SK-N-SH treated with all-trans-retinoic acid at 6 μM for 48 hours (cell line): Measurements from ENCODE around the gene HSD17B1.

Source experiments
- ATAC-seq: fragments of 200-7000 bp; cut with Tn5 transposase; 3 replicates; pipeline ENCODE4 v1.9.1; 2020; ENCODE audit warnings: mild to moderate bottlenecking, moderate library complexity
- ARNTL ChIP-seq: fragments of 450-650 bp; formaldehyde crosslinking; IDR thresholded peaks from 2 replicates; pipeline ENCODE4 v1.5.0; 2020; ENCODE audit warnings: low read depth, mild to moderate bottlenecking, moderate library complexity, borderline replicate concordance
- BACH2 ChIP-seq: fragments of 250-450 bp; sonication (Bioruptor Pico); IDR thresholded peaks from 2 replicates; pipeline ENCODE4 v1.9.0; 2021; ENCODE audit warnings: mild to moderate bottlenecking, borderline replicate concordance
- ESRRG ChIP-seq: fragments of 250-450 bp; sonication (Bioruptor Pico); IDR thresholded peaks from 2 replicates; pipeline ENCODE4 v1.6.1; 2021; ENCODE audit warnings: mild to moderate bottlenecking
- GLIS3 ChIP-seq: fragments of 250-450 bp; sonication (Bioruptor Pico); IDR thresholded peaks from 2 replicates; pipeline ENCODE4 v1.5.0; 2020; ENCODE audit warnings: mild to moderate bottlenecking, moderate library complexity
- ISL1 ChIP-seq: fragments of 250-450 bp; sonication (Bioruptor Pico); IDR thresholded peaks from 2 replicates; pipeline ENCODE4 v2.1.2; 2022; ENCODE audit warnings: mild to moderate bottlenecking, moderate library complexity
- OSR1 ChIP-seq: fragments of 250-450 bp; sonication (Bioruptor Pico); IDR thresholded peaks from 2 replicates; pipeline ENCODE4 v1.8.0; 2022; ENCODE audit warnings: moderate library complexity, mild to moderate bottlenecking, inconsistent platforms
- PPARA ChIP-seq: fragments of 250-450 bp; sonication (Bioruptor Pico); IDR thresholded peaks from 2 replicates; pipeline ENCODE4 v1.5.0; 2020; ENCODE audit warnings: mild to moderate bottlenecking, borderline replicate concordance
- RARB ChIP-seq: fragments of 250-450 bp; sonication (Bioruptor Pico); IDR thresholded peaks from 2 replicates; pipeline ENCODE4 v1.8.0; 2021; ENCODE audit warnings: mild to moderate bottlenecking, moderate library complexity
- TCF4 ChIP-seq: fragments of 250-450 bp; sonication (Bioruptor Pico); IDR thresholded peaks from 2 replicates; pipeline ENCODE4 v1.8.0; 2021; ENCODE audit warnings: mild to moderate bottlenecking, moderate library complexity, borderline replicate concordance
- TOX ChIP-seq: fragments of 250-450 bp; sonication (Bioruptor Pico); IDR thresholded peaks from 2 replicates; pipeline ENCODE4 v1.8.0; 2021; ENCODE audit warnings: mild to moderate bottlenecking, moderate library complexity, borderline replicate concordance
- ZC3H10 ChIP-seq: fragments of 250-450 bp; sonication (Bioruptor Pico); IDR thresholded peaks from 2 replicates; pipeline ENCODE4 v1.5.1; 2021; ENCODE audit warnings: mild to moderate bottlenecking, moderate library complexity
- ZFP3 ChIP-seq: fragments of 250-450 bp; sonication (Bioruptor Pico); IDR thresholded peaks from 2 replicates; pipeline ENCODE4 v1.5.0; 2020; ENCODE audit warnings: mild to moderate bottlenecking, moderate library complexity
- ZFP30 ChIP-seq: fragments of 450-650 bp; formaldehyde crosslinking; IDR thresholded peaks from 2 replicates; pipeline ENCODE4 v1.5.0; 2022; ENCODE audit warnings: mild to moderate bottlenecking, moderate library complexity
- ZNF70 ChIP-seq: fragments of 450-650 bp; formaldehyde crosslinking; IDR thresholded peaks from 2 replicates; pipeline ENCODE4 v1.5.0; 2020; ENCODE audit warnings: mild to moderate bottlenecking, moderate library complexity
- ZNF8 ChIP-seq: fragments of 450-650 bp; formaldehyde crosslinking; IDR thresholded peaks from 2 replicates; pipeline ENCODE4 v1.5.0; 2020; ENCODE audit warnings: mild to moderate bottlenecking, moderate library complexity
- TF ChIP-seq, protein P1 (sequence below): fragments of 250-450 bp; sonication (Bioruptor Pico); IDR thresholded peaks from 2 replicates; pipeline ENCODE4 v1.5.0; 2020; ENCODE audit warnings: mild to moderate bottlenecking, moderate library complexity
- TF ChIP-seq, protein P2 (sequence below): fragments of 250-450 bp; sonication (Bioruptor Pico); IDR thresholded peaks from 2 replicates; pipeline ENCODE4 v1.5.1; 2021; ENCODE audit warnings: mild to moderate bottlenecking, moderate library complexity
- TF ChIP-seq, protein P3 (sequence below): fragments of 250-450 bp; sonication (Bioruptor Pico); IDR thresholded peaks from 2 replicates; pipeline ENCODE4 v1.8.0; 2021; ENCODE audit warnings: low read depth, mild to moderate bottlenecking, moderate library complexity, borderline replicate concordance
- TF ChIP-seq, protein P4 (sequence below): fragments of 250-450 bp; sonication (Bioruptor Pico); IDR thresholded peaks from 2 replicates; pipeline ENCODE4 v1.5.1; 2020; ENCODE audit warnings: low read depth, mild to moderate bottlenecking, moderate library complexity
- TF ChIP-seq, protein P5 (sequence below): fragments of 250-450 bp; sonication (Bioruptor Pico); IDR thresholded peaks from 2 replicates; pipeline ENCODE4 v1.8.0; 2020; ENCODE audit warnings: mild to moderate bottlenecking, moderate library complexity, borderline replicate concordance

HSD17B1 gene

DNA sequence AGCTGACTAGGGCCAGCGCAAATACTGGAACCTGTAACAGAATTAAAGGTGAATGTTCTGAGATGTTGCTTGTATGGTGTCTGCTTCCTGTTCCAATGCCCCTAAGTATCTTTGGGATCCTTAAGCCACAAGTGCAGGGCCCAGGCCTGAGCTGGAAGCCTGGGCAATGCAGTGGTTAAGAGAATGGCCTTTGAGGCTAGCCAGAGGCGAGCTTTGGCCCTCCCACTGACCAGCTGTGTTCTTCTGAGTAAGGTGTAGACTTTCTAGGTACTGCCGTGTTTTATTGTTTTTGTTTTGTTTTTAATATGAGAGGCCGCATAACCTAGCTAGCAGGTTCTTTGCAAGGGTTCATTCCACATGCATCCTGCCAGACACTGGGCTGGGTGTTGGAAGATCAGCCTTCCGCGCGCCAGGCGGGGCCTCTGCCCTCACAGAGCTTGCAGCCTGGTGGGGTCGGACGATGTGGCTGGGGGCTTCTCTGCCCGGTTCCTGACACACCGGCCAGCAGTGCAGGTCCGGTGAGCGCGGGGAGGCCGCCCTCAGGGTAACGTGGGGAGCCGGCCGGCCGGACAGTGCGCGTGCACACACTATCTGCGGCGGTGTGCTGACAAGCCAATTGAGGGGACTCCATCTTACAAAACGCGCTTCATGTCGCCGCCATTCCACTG, 13.6 kb downstream of the HSD17B1 start (continued):
- TF ChIP-seq, protein P1, sequence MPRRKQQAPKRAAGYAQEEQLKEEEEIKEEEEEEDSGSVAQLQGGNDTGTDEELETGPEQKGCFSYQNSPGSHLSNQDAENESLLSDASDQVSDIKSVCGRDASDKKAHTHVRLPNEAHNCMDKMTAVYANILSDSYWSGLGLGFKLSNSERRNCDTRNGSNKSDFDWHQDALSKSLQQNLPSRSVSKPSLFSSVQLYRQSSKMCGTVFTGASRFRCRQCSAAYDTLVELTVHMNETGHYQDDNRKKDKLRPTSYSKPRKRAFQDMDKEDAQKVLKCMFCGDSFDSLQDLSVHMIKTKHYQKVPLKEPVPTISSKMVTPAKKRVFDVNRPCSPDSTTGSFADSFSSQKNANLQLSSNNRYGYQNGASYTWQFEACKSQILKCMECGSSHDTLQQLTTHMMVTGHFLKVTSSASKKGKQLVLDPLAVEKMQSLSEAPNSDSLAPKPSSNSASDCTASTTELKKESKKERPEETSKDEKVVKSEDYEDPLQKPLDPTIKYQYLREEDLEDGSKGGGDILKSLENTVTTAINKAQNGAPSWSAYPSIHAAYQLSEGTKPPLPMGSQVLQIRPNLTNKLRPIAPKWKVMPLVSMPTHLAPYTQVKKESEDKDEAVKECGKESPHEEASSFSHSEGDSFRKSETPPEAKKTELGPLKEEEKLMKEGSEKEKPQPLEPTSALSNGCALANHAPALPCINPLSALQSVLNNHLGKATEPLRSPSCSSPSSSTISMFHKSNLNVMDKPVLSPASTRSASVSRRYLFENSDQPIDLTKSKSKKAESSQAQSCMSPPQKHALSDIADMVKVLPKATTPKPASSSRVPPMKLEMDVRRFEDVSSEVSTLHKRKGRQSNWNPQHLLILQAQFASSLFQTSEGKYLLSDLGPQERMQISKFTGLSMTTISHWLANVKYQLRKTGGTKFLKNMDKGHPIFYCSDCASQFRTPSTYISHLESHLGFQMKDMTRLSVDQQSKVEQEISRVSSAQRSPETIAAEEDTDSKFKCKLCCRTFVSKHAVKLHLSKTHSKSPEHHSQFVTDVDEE (CRISPR knock-in tag): no peak

DNA sequence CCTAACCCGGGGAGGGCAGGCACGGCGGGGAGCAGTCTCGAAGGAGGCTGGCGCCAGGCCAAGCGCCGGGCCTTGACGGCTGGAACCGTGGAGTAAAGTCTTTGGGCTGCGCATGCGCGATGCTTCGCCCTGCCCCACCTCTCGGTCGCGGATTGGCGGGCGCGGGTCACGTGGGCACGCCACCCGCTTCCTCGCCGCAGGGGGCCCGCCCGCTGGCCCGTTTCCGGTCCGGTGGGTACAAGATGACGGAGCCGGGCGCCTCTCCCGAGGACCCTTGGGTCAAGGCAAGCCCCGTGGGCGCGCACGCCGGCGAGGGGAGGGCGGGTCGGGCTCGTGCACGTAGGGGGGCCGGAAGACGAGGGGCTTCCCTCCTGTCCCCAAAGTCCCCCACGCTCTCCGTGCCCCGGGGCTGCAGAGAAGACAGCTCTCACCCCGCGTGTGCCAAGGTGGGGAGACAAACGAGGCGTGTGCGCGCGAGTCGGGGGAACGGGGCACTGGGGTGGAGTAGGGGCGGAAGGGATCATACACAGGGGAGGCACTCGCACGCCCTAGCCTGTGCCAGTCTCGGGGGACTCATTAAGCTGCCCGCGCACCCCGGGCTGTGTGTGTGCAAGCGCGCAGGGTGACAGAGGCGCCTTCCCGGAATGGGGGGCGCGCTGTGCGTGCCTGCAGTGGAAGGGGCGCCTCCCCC, 14.3 kb downstream of the HSD17B1 start, which contains the start of gene MLX:
TSS of gene MLX (plus strand) at position 218 of the 691 bp plus-strand sequence. CDS start at position 243, 25 bp downstream.
- ATAC-seq: peak; percentile 78
- no peak for TF ChIP-seq ZNF8 (CRISPR knock-in tag)
- TF ChIP-seq OSR1 (CRISPR knock-in tag): no peak
- TF ChIP-seq, protein P2, sequence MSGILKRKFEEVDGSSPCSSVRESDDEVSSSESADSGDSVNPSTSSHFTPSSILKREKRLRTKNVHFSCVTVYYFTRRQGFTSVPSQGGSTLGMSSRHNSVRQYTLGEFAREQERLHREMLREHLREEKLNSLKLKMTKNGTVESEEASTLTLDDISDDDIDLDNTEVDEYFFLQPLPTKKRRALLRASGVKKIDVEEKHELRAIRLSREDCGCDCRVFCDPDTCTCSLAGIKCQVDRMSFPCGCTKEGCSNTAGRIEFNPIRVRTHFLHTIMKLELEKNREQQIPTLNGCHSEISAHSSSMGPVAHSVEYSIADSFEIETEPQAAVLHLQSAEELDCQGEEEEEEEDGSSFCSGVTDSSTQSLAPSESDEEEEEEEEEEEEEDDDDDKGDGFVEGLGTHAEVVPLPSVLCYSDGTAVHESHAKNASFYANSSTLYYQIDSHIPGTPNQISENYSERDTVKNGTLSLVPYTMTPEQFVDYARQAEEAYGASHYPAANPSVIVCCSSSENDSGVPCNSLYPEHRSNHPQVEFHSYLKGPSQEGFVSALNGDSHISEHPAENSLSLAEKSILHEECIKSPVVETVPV: no peak
- no peak for TF ChIP-seq ZC3H10
- no peak for TF ChIP-seq ZFP30
- no peak for TF ChIP-seq RARB (CRISPR knock-in tag)
- TF ChIP-seq, protein P3, sequence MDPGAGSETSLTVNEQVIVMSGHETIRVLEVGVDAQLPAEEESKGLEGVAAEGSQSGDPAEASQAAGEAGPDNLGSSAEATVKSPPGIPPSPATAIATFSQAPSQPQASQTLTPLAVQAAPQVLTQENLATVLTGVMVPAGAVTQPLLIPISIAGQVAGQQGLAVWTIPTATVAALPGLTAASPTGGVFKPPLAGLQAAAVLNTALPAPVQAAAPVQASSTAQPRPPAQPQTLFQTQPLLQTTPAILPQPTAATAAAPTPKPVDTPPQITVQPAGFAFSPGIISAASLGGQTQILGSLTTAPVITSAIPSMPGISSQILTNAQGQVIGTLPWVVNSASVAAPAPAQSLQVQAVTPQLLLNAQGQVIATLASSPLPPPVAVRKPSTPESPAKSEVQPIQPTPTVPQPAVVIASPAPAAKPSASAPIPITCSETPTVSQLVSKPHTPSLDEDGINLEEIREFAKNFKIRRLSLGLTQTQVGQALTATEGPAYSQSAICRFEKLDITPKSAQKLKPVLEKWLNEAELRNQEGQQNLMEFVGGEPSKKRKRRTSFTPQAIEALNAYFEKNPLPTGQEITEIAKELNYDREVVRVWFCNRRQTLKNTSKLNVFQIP (CRISPR knock-in tag): no peak
- TF ChIP-seq GLIS3 (CRISPR knock-in tag): no peak
- TF ChIP-seq, protein P1 (CRISPR knock-in tag): no peak
- TF ChIP-seq, protein P4, sequence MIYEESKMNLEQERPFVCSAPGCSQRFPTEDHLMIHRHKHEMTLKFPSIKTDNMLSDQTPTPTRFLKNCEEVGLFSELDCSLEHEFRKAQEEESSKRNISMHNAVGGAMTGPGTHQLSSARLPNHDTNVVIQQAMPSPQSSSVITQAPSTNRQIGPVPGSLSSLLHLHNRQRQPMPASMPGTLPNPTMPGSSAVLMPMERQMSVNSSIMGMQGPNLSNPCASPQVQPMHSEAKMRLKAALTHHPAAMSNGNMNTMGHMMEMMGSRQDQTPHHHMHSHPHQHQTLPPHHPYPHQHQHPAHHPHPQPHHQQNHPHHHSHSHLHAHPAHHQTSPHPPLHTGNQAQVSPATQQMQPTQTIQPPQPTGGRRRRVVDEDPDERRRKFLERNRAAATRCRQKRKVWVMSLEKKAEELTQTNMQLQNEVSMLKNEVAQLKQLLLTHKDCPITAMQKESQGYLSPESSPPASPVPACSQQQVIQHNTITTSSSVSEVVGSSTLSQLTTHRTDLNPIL (CRISPR knock-in tag): no peak
- TF ChIP-seq ZNF70 (CRISPR knock-in tag): no peak
- no peak for TF ChIP-seq PPARA (CRISPR knock-in tag)
- TF ChIP-seq BACH2: no peak
- no peak for TF ChIP-seq TCF4
- no peak for TF ChIP-seq ZFP3
- no peak for TF ChIP-seq ISL1 (CRISPR knock-in tag)
- TF ChIP-seq TOX: no peak
- TF ChIP-seq ARNTL (CRISPR knock-in tag): no peak
- TF ChIP-seq, protein P5, sequence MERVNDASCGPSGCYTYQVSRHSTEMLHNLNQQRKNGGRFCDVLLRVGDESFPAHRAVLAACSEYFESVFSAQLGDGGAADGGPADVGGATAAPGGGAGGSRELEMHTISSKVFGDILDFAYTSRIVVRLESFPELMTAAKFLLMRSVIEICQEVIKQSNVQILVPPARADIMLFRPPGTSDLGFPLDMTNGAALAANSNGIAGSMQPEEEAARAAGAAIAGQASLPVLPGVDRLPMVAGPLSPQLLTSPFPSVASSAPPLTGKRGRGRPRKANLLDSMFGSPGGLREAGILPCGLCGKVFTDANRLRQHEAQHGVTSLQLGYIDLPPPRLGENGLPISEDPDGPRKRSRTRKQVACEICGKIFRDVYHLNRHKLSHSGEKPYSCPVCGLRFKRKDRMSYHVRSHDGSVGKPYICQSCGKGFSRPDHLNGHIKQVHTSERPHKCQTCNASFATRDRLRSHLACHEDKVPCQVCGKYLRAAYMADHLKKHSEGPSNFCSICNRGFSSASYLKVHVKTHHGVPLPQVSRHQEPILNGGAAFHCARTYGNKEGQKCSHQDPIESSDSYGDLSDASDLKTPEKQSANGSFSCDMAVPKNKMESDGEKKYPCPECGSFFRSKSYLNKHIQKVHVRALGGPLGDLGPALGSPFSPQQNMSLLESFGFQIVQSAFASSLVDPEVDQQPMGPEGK (CRISPR knock-in tag): no peak
- no peak for TF ChIP-seq ESRRG
